Stimulated activated CD8-positive, alpha-beta memory T cell treated with anti-CD3 and anti-CD28 coated beads, Interleukin-2, amount 100 ng/mL, for 1 hour (primary cell): Measurements from ENCODE around the gene HPS5.

ENCODE experiments used
- DNase-seq, 2 donors: peaks; one replicate each; pipeline ENCODE4 v3.0.0-alpha.2; 2020; ENCODE audit warnings: low read depth in 2 of 2

HPS5 gene

DNA sequence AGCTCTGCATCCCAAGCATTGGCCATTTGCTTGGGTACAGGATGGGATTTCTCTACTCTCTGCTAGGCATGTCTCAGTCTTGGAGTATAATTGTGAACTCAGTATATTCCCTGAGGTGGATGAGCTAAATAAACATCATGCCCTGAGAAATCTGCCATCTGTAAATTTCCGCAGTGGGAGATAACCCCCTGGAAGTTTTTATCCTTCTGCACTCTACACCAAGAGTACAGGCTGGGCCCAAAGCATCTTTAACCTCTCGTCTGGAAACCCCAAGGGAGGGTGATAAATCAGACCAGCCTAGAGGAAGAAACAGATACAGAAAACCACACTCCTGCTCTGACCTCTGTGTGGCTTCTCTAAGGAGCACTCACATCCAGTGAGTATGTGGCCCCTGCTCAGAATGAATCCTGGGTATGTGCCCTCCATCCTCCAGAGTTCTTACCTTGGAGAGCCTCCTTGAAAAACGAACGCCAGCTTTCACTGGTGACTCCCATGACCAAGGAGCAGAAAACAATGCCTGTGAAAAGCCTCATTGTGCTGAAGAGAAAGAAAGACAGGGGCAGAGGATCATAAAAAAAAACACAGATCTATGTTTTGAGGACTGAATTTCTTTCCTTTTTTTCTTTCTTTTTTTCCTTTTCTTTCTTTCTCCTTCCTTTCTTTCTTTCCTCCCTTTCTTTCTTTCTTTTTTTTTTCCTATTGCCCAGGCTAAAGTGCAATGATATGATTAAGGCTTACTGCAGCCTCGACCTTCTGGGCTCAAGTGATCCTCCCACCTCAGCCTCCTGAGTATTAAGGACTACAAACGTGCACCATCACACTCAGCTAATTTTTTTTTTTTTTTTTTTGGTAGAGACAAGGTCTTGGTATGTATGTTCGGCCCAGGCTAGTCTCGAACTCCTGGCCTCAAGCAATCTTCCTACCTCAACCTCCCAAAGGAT, 86.3 kb downstream of the HPS5 start:
- no peak for DNase-seq

DNA sequence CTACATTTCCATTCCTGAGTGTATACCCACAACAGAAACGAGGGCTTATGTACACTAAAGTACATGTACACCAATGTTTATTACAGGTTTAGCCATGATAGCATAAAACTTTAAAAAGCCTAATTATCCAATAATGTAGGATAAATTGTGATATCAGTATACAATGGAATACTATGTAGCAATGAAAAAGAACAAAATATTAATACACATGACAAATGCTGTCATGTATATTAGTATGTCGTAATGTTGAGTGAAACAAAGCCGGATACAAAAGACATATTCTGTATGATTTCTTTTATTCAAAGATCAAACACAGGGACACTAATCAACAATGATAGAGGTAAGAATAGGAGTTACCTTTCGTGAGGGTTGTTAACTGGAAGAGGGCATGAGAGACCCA, 88.0 kb downstream of the HPS5 start:
- no peak for DNase-seq

DNA sequence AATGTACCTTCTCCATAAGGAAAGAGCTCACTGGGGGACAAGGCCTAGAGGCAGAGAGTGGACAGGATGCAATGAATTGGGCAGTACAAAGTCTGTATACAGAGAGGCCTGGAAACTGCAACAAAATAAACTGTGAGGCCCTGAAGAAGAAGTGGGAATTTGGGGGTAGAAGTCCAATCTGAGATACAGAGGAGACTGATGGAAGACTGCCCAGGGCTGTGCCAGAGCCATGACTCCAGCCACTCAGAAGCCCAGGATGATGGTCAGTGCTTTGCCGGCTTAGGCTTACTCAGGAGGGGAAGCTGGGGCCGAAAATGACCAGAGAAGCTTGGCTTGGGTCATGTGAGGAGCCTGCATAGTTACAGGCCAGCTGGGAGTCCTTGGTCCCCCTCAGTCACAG, 91.1 kb downstream of the HPS5 start:
- DNase-seq = no peak

GRCh38 chr11:18229501-18229900, 92.4 kb downstream of the HPS5 start:
- DNase-seq = no peak
